ENCODE results near the gene PPP2R3A.

PPP2R3A gene

DNA sequence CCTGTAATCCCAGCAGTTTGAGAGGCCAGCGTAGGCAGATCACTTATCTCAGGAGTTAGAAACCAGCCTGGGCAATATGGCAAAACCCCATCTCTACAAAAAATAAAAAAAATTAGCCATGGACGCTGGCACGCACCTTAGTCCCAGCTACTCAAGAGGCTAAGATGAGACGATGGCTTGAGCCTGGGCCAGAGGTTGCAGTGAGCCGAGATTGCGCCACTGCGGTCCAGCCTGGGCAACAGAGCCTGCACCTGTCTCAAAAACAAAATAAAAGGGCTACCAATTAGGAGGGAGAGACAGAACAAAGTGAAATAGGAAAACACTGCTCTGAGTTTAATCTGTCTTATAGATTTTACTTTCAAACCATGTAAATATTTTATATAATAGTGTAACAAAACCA, 196.8 kb downstream of the PPP2R3A start:
- TF ChIP-seq TEAD4 (IDR thresholded peaks at IDR 0.05) = no peak
- TF ChIP-seq EGR1 (IDR thresholded peaks at IDR 0.05) = no peak
- TF ChIP-seq USF1 (IDR thresholded peaks at IDR 0.05) = no peak
- TF ChIP-seq TCF12 (IDR thresholded peaks at IDR 0.05; ENCODE audit: low read depth) = no peak
- TF ChIP-seq, protein P1, sequence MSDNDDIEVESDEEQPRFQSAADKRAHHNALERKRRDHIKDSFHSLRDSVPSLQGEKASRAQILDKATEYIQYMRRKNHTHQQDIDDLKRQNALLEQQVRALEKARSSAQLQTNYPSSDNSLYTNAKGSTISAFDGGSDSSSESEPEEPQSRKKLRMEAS (IDR thresholded peaks at IDR 0.05) = no peak
- TF ChIP-seq CREB1 (IDR thresholded peaks at IDR 0.05; ENCODE audit: low read depth) = no peak
- TF ChIP-seq YY1 (IDR thresholded peaks at IDR 0.05; ENCODE audit: low read depth) = no peak
- no peak for TF ChIP-seq CEBPB (IDR thresholded peaks at IDR 0.05)
- TF ChIP-seq NFIC (IDR thresholded peaks at IDR 0.05) = no peak
- TF ChIP-seq RAD21 (IDR thresholded peaks at IDR 0.05; ENCODE audit: low read depth) = no peak
- TF ChIP-seq ZBTB7A (IDR thresholded peaks at IDR 0.05; ENCODE audit: low read depth) = no peak
- TF ChIP-seq TAF1 (IDR thresholded peaks at IDR 0.05; ENCODE audit: low read depth) = no peak
- no peak for TF ChIP-seq REST (IDR thresholded peaks at IDR 0.05; ENCODE audit: low read depth)
- no peak for TF ChIP-seq EP300 (IDR thresholded peaks at IDR 0.05; ENCODE audit: borderline replicate concordance)
- TF ChIP-seq FOXM1 (IDR thresholded peaks at IDR 0.05; ENCODE audit: borderline replicate concordance, low read depth) = no peak

DNA sequence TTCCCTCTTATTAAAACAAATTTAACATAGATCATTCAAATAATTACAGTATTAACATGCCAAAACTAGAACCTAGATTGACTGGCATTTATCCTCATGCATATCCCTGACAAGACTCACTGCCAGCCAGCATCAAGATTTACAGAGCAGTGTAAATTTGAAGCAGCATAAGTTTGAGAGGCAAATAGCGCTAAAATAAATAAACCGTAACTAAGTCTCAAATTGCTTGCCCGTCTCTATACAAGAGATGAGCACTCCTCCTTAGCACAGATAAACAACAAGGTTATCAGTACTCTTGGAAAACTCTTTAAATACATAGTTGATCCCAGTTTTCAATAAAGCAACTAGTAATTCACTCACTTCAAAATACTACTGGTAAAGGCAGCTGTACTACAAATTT, 201.0 kb downstream of the PPP2R3A start:
- TF ChIP-seq USF1 (IDR thresholded peaks at IDR 0.05) (no peak), RAD21 (IDR thresholded peaks at IDR 0.05; ENCODE audit: low read depth) (no peak), CEBPB (IDR thresholded peaks at IDR 0.05) (no peak), YY1 (IDR thresholded peaks at IDR 0.05; ENCODE audit: low read depth) (no peak), TCF12 (IDR thresholded peaks at IDR 0.05; ENCODE audit: low read depth) (no peak), EGR1 (IDR thresholded peaks at IDR 0.05) (no peak), REST (IDR thresholded peaks at IDR 0.05; ENCODE audit: low read depth) (no peak), TAF1 (IDR thresholded peaks at IDR 0.05; ENCODE audit: low read depth) (no peak), FOXM1 (IDR thresholded peaks at IDR 0.05; ENCODE audit: borderline replicate concordance, low read depth) (no peak), NFIC (IDR thresholded peaks at IDR 0.05) (no peak), CREB1 (IDR thresholded peaks at IDR 0.05; ENCODE audit: low read depth) (no peak), EP300 (IDR thresholded peaks at IDR 0.05; ENCODE audit: borderline replicate concordance) (no peak), TEAD4 (IDR thresholded peaks at IDR 0.05) (no peak), ZBTB7A (IDR thresholded peaks at IDR 0.05; ENCODE audit: low read depth) (no peak)
- TF ChIP-seq, protein P1 (IDR thresholded peaks at IDR 0.05) = no peak

GRCh38 chr3:136171097-136171542, 205.6 kb downstream of the PPP2R3A start:
- TF ChIP-seq EP300 (IDR thresholded peaks at IDR 0.05; ENCODE audit: borderline replicate concordance) (no peak), USF1 (IDR thresholded peaks at IDR 0.05) (no peak), CREB1 (IDR thresholded peaks at IDR 0.05; ENCODE audit: low read depth) (no peak), REST (IDR thresholded peaks at IDR 0.05; ENCODE audit: low read depth) (no peak), NFIC (IDR thresholded peaks at IDR 0.05) (no peak), TEAD4 (IDR thresholded peaks at IDR 0.05) (no peak), ZBTB7A (IDR thresholded peaks at IDR 0.05; ENCODE audit: low read depth) (no peak), YY1 (IDR thresholded peaks at IDR 0.05; ENCODE audit: low read depth) (no peak), FOXM1 (IDR thresholded peaks at IDR 0.05; ENCODE audit: borderline replicate concordance, low read depth) (no peak), CEBPB (IDR thresholded peaks at IDR 0.05) (no peak), TCF12 (IDR thresholded peaks at IDR 0.05; ENCODE audit: low read depth) (no peak), EGR1 (IDR thresholded peaks at IDR 0.05) (no peak), TAF1 (IDR thresholded peaks at IDR 0.05; ENCODE audit: low read depth) (no peak)
- TF ChIP-seq, protein P1 (IDR thresholded peaks at IDR 0.05) = no peak

All from Ishikawa (cell line).